Mucosa of gallbladder (tissue), 1 donor: ENCODE results near the gene GTF3C5. TPM values are rescaled to one million over a fixed set of nuclear protein-coding genes. Genes with fewer than 3 reads are reported as not detected.

Source experiments
- DNase-seq: peaks from one replicate; pipeline ENCODE4 v3.0.0-alpha.2; 2020; ENCODE audit warnings: low spot score
- total RNA-seq: library from RNA; stranded (reverse); gene quantifications from one replicate; pipeline ENCODE4 v1.2.1, GENCODE V29; 2021
- donor health status: DM: no; HTN: no; CAD: no.

The GTF3C5 gene
- total RNA-seq, 1 donor from 2014 or later, result 58.8 TPM

- no peak for DNase-seq
These were observed 2.6 kb upstream of the GTF3C5 start for GRCh38 chr9:133028221-133028620.

- no peak for DNase-seq
These were observed 842 bp upstream of the GTF3C5 start for GRCh38 chr9:133029994-133030316.

GRCh38 chr9:133031130-133031422, 279 bp downstream of the GTF3C5 start:
- no peak for DNase-seq

- DNase-seq, result no peak
These were observed 707 bp downstream of the GTF3C5 start for GRCh38 chr9:133031496-133031911.

GRCh38 chr9:133032171-133032570, 1.4 kb downstream of the GTF3C5 start:
- DNase-seq, result no peak

GRCh38 chr9:133035669-133036068, 4.9 kb downstream of the GTF3C5 start:
- no peak for DNase-seq

GRCh38 chr9:133037775-133038515, 7.1 kb downstream of the GTF3C5 start:
- no peak for DNase-seq

- peak; percentile 25 for DNase-seq
These were observed 10.2 kb downstream of the GTF3C5 start for GRCh38 chr9:133040892-133041479.

- no peak for DNase-seq
These were observed 11.2 kb downstream of the GTF3C5 start for GRCh38 chr9:133041958-133042357.

- DNase-seq, result no peak
These were observed 11.9 kb downstream of the GTF3C5 start for GRCh38 chr9:133042676-133043075.

GRCh38 chr9:133043449-133044035, 12.7 kb downstream of the GTF3C5 start:
- DNase-seq, result no peak

GRCh38 chr9:133044125-133044524, 13.3 kb downstream of the GTF3C5 start:
- DNase-seq, result no peak

GRCh38 chr9:133044661-133045060, 13.9 kb downstream of the GTF3C5 start:
- no peak for DNase-seq

GRCh38 chr9:133045132-133045531, 14.3 kb downstream of the GTF3C5 start:
- DNase-seq, result no peak

GRCh38 chr9:133046196-133046899, 15.6 kb downstream of the GTF3C5 start:
- no peak for DNase-seq

- DNase-seq, result no peak
These were observed 16.1 kb downstream of the GTF3C5 start for GRCh38 chr9:133046900-133047295.

GRCh38 chr9:133048595-133048994, 17.8 kb downstream of the GTF3C5 start:
- no peak for DNase-seq

GRCh38 chr9:133049043-133049442, 18.2 kb downstream of the GTF3C5 start:
- no peak for DNase-seq

- DNase-seq, result no peak
These were observed 19.3 kb downstream of the GTF3C5 start for GRCh38 chr9:133050142-133050541.

- DNase-seq, result no peak
These were observed 20.0 kb downstream of the GTF3C5 start for GRCh38 chr9:133050781-133051180.

GRCh38 chr9:133051281-133051900, 20.6 kb downstream of the GTF3C5 start:
- DNase-seq, result no peak

GRCh38 chr9:133051966-133052539, 21.3 kb downstream of the GTF3C5 start:
- no peak for DNase-seq
